Right kidney (tissue), 1 donor: ENCODE results near the gene ABAT.

Experiments used
- DNase-seq: peaks from one replicate; pipeline ENCODE4 v3.0.0-alpha.2; 2016

ABAT gene

DNA sequence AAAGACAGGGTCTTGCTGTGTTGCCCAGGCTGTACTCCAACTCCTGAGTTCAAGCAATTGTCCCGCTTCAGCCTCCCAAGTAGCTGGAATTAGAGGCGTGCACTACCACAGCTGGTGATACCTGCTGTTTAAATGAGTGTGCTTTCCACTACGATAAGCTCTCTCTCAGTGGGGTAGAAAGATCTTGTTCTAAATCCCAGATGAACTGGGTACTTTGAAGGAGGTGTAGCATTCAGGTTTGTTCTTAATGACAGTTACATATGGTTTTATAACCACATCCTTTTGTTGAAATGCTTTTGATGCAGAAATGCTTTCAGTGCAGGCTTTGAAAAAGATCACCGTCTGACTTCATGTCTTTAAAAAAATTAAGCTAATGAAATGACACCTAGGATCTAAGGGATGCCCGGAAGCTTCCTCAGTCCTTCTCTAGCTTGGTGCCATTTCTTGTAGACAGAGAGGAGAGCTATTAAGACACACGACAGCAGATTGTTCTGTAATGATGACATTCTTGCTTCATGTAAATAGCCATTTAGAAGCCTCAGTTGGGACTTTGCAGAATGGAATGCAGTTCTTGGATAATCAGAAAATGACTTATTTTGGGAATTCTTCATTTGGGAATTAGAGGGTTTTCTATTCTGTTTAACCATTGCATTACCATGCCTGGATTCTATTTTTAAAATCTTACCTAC, 142.7 kb downstream of the ABAT start:
- DNase-seq: no peak

DNA sequence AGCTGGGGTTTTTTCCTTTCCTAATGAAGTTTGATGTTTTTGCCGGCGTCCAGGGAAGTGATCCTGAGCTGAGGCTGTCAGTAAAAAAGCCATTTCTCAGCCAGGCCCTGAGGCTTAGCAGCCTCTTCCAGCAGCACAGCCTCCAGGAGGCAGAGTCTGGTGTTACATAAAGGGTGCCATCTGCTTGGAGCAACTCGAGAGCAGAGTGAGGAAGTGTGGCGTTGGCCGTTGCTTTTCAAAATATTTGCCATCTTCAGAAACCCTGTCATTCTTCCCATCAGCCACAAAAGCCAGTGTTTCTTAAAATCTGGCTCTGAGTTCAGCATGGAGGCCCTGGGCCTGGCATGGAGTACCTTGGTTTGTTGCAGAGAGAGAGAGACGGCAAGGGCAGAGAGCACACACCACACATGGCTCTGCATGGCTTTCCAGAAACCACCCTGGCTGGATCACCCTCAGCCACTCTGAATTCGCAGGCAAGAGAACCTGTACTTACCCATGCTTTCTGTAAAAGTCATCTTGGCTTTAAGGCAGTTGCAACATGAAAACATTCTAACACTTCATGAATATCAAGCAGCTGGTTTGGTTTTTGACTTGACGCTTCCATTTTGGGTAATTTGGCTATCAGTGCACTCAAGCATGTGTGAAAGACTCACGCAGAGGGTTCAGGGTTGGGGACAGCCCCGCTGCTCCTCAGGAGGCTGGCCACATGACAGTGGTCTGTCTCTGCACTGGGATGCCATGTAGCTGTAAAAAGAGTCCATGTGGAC, 144.3 kb downstream of the ABAT start:
- no peak for DNase-seq

DNA sequence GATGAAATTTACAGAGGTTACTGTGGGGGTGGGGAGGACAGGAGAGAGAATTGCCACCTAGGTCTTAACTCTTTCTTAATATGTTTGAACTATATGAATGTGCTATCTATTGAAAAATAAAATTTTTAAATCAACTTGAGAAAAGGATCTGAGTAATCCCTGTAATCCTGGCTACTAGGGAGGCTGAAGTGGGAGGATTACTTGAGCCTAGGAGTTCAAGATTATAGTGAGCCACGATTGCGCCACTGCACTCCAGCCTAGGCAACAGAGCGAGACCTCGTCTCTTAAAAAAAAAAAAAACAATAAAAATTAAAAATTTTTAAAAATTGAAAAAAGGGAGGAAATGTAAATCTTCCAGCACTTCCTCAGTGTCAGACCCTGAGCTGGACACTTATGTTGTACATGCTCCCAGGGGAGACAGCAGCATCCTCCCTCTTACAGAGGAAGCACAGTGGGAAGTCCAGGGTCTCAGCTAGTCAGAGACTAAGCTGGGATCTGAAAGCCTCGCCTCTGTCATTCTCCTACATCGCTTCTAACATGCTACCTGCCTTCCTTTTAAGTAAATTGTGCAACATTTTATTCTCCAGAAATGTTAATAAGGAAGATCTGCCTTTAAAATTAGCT, 145.1 kb downstream of the ABAT start:
- DNase-seq: no peak

DNA sequence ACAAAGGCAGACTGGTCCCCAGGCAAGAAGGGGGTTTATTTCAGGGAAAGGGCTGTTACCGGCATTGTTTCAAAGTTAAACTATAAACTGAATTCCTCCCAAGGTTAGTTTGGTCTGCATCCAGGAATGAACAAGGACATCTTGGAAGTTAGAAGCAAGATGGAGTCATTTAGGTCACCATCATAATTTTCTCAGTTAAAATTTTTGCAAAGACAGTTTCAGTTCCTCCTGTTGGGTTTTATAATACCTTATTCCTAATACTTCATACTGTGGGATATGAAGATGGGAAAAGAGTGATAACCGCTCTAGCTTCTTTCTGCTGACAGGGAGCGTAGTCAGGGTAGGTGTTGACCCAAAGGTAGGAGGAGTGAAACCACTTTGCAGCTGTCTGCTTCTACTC, 148.0 kb downstream of the ABAT start:
- DNase-seq: no peak

DNA sequence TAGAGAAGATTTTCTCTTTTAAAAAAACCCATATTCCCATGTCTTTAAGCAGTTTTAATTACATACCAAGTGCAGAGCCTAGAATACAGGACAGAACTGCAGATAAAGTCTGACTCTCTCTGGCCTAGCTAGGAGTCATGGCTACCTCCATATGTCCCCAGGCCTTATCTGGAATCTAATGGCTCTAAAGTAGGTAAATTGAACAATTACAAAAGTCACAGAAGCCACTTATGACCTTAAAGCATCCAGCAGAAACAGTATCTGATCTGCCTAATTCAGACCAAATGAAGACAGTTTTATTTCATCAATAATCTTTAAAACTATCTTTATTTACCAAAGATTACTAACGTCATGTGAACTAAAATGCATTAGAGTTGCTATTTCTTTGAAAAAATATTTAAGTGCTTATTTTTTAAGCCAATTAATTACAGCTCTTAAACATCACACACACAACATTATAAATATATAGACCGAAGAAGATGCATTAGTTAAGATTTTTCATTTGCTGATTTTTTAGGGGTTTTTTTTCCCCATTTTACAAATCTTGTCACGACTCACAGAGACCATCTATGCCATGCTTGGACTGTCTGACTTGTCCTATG, 152.0 kb downstream of the ABAT start:
- no peak for DNase-seq

DNA sequence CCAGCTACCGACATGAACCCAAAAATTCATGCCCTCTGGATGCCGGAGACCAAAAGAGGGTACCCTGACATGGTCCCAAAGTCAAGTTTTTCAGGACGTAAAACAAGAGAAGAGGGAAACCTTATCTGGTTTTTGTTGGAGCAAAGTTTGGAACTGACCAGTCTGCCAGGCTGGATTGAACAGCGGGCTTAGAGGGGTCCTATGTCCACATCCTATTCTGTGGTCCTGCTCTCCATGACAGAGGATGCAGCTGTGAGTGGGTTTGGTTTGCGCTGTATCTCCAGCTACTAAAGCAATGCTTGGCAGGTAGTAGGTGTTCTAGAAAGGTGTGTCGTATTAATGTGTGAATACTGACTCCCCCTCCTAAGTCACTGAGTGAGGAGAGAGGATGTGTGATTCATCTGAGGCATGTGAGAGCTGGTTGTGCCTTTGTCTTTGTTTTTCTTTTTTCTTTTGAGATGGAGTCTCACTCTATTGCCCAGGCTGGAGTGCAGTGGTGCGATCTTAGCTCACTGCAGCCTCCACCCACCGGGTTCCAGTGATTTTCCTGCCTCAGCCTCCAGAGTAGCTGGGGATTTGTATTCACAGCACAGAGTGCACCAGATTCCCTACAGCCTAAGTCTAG, 154.2 kb downstream of the ABAT start:
- no peak for DNase-seq

DNA sequence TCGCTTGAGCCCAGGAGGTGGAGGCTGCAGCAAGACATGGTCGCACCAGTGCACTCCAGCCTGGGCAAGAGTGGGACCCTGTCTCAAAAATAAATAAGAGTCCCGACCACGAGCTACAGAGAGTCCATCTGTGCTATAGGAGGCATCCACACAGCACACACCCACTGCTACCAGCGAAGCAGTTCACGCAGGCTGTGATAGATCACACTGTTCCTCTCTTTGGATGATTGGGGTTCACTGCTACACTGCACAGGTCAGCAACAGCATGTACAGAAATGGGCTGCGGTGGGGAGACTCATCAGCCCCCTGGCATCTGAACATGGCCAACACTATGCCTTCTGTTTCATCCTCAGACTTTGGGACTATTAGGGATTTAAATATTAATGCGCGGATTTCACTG, 157.0 kb downstream of the ABAT start:
- DNase-seq: no peak

DNA sequence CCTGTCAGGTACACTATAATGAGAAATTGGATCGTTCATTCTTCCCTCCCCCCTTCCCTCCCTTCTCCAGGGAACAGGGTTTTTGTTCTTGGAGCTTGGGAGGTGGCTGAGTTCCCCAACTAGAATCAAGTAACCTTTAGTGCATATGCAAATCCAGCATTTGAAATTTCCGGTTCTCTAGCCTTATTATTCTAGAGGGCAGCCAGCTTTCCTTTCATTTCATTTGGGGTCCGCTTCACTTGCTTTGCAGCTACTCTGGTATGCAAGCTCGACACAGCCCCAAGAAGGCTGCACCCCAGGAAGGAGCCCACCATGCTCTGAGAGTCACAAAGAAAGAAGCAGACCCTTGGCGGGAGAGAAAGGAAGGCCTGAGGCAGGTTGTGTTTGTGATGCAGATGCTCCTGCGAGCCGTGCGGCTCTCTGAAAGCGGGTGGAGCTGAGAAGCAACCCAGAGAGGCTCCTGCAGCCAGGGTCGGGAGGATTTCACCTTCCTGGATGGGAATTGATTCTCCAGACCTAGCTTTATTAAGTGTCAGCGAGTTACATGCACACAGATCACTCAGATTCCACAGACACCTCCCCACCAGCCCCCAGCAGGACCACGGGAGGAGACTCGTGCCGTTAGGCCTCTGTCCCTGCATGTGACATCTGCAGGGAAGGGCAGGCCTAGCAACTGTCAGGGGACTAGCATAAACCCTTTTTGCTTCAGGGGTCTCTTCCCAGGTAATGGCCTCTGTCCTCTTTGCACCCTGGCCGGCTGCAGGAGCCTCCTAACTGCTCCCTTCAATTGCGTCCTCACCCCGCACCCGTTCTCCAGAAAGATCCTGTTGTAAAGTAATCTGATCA, 157.7 kb downstream of the ABAT start:
- no peak for DNase-seq

DNA sequence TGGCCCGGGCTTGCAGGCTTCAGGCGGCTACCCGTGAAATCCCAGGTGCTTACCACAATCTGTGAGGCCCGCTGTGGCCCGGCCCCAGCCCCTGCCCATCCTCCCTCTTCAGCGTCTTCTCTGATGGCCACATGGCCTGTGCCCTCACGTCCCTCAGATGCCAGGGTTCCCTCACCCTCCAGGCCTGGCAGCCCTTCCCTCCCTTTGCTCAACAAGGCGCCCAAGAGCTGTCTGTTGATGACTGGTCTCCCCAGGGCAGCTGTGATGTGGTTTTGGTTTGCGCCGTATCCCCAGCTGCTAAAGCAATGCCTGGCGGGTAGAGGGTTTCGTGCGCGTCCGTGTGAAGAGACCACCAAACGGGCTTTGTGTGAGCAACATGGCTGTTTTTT, 158.3 kb downstream of the ABAT start:
- no peak for DNase-seq
